ENCODE data around the gene SHISAL2B.
A peak's percentile ranks its signal among the peaks of the same experiment; 100 is the strongest.

The SHISAL2B gene

DNA sequence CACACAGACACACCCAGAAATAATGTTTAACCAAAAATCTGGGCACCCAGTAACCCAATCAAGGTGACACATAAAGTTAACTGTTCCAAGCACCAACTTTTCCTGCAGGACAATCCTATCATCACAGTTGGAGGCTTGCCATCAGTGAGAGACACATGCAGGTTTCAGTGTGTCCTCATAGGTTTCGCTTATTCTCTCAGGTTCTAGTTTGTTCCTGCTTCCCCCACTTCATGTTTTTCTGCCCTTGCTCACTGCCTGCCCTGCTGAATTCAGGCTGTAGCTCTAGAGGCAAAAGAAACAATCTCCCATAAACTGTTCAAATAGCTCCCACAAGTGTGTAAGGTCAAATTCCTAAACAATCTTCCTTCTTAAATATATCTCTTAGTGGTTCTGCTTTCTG, 20.0 kb upstream of the SHISAL2B start:
- H3K4me2 ChIP-seq (ENCODE audit: insufficient read depth, low read length, poor library complexity, severe bottlenecking) = no peak overlapping the region
- no peak overlapping the region for H3K9ac ChIP-seq (ENCODE audit: low read depth, low read length, poor library complexity)
- H3K4me3 ChIP-seq (ENCODE audit: low read length in 2 of 2) = no peak overlapping the region
- no peaks in the 10 kb centered on the region for H3K36me3 ChIP-seq (replicated peaks in 1 of 2; ENCODE audit: control insufficient read depth in 2 of 2, insufficient read depth in 2 of 2, low read length in 2 of 2)
- no peak overlapping the region for H3K27ac ChIP-seq (replicated peaks; ENCODE audit: low read length)
- peaks cover 0 to 7% (median 2%) of the 10 kb centered on the region in 3 experiments for H3K27me3 ChIP-seq (ENCODE audit: control insufficient read depth in 3 of 3, insufficient read depth in 3 of 3, low read depth in 1 of 3, low read length in 3 of 3)
- H2AK5ac ChIP-seq (ENCODE audit: low read depth, low read length) = no peak overlapping the region
- no peak overlapping the region for H3K23ac ChIP-seq (ENCODE audit: low read depth, low read length, poor library complexity)
- H2BK15ac ChIP-seq (ENCODE audit: low read length) = no peak overlapping the region
- no peak overlapping the region for H4K8ac ChIP-seq (ENCODE audit: low read depth, low read length)
- H3K4me1 ChIP-seq (ENCODE audit: control insufficient read depth in 2 of 2, insufficient read depth in 1 of 2, low read depth in 1 of 2, low read length in 2 of 2) = peaks cover 0 to 2% of the 10 kb centered on the region in 2 donors
- H3K14ac ChIP-seq (ENCODE audit: low read length) = no peak overlapping the region
- no peak overlapping the region for H4K91ac ChIP-seq (ENCODE audit: low read depth, low read length, poor library complexity)
- no peaks in the 10 kb centered on the region for H3K79me1 ChIP-seq (ENCODE audit: low read depth, low read length)
- no peak overlapping the region for H2BK120ac ChIP-seq (ENCODE audit: low read depth, low read length)
- no peak overlapping the region for H2BK12ac ChIP-seq (ENCODE audit: low read length)
- H3K9me3 ChIP-seq (replicated peaks in 1 of 2; ENCODE audit: control insufficient read depth in 2 of 2, insufficient read depth in 1 of 2, low read depth in 1 of 2, low read length in 2 of 2) = peaks cover 0 to 3% of the 10 kb centered on the region in 2 donors
- no peak overlapping the region for H2AFZ ChIP-seq (ENCODE audit: low read length)
- DNase-seq (ENCODE audit: low spot score) = no peak
- H3K4ac ChIP-seq (ENCODE audit: low read length) = no peak overlapping the region
- H3K18ac ChIP-seq (ENCODE audit: low read length) = no peak overlapping the region
- H2BK5ac ChIP-seq (ENCODE audit: low read length) = no peak overlapping the region
- no CpG with 5 or more reads among the region's 1 CpG for WGBS, 2 donors (ENCODE audit: extremely low coverage in 2 of 2, insufficient read length in 2 of 2, insufficient replicate concordance in 1 of 2)

DNA sequence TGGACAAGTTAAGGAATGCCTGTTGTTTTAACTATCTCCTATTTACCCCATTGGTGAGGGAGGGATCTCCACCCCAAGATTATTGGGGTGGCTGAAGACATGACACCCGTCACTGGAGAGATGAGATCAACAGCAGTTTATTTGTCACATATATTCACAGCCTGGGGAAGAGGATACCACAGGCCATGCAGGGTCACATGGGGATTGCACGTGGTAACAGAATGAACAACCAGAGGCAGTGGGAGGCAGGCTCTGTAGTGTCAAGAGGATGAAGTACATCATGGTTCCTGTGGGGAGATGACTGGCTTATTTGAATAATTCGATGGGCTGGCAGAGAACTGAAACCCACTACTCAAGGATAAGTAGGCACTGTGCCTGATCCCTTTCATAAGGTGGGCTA, 18.6 kb upstream of the SHISAL2B start:
- Histone ChIP-seq H2BK12ac (ENCODE audit: low read length) (no peak overlapping the region), H3K4me1 (ENCODE audit: control insufficient read depth in 2 of 2, insufficient read depth in 1 of 2, low read depth in 1 of 2, low read length in 2 of 2) (no peaks in the 10 kb centered on the region), H3K18ac (ENCODE audit: low read length) (no peak overlapping the region), H2BK120ac (ENCODE audit: low read depth, low read length) (no peak overlapping the region), H3K9ac (ENCODE audit: low read depth, low read length, poor library complexity) (no peak overlapping the region), H3K79me1 (ENCODE audit: low read depth, low read length) (no peaks in the 10 kb centered on the region), H4K8ac (ENCODE audit: low read depth, low read length) (no peak overlapping the region), H3K9me3 (replicated peaks in 1 of 2; ENCODE audit: control insufficient read depth in 2 of 2, insufficient read depth in 1 of 2, low read depth in 1 of 2, low read length in 2 of 2) (peaks cover 0 to 3% of the 10 kb centered on the region in 2 donors), H3K4me3 (ENCODE audit: low read length in 2 of 2) (no peak overlapping the region), H4K91ac (ENCODE audit: low read depth, low read length, poor library complexity) (no peak overlapping the region), H2AFZ (ENCODE audit: low read length) (no peak overlapping the region), H3K27ac (replicated peaks; ENCODE audit: low read length) (no peak overlapping the region), H2BK5ac (ENCODE audit: low read length) (no peak overlapping the region), H2AK5ac (ENCODE audit: low read depth, low read length) (peak overlapping the region; percentile 34), H3K4ac (ENCODE audit: low read length) (no peak overlapping the region), H3K14ac (ENCODE audit: low read length) (no peak overlapping the region), H2BK15ac (ENCODE audit: low read length) (no peak overlapping the region), H3K23ac (ENCODE audit: low read depth, low read length, poor library complexity) (no peak overlapping the region), H3K27me3 (ENCODE audit: control insufficient read depth in 3 of 3, insufficient read depth in 3 of 3, low read depth in 1 of 3, low read length in 3 of 3) (peaks cover 0 to 7% (median 2%) of the 10 kb centered on the region in 3 experiments), H3K4me2 (ENCODE audit: insufficient read depth, low read length, poor library complexity, severe bottlenecking) (no peak overlapping the region), H3K36me3 (replicated peaks in 1 of 2; ENCODE audit: control insufficient read depth in 2 of 2, insufficient read depth in 2 of 2, low read length in 2 of 2) (no peaks in the 10 kb centered on the region)
- DNase-seq (ENCODE audit: low spot score) = no peak
- WGBS, 2 donors (ENCODE audit: extremely low coverage in 2 of 2, insufficient read length in 2 of 2, insufficient replicate concordance in 1 of 2) = no CpG with 5 or more reads among the region's 3 CpGs

DNA sequence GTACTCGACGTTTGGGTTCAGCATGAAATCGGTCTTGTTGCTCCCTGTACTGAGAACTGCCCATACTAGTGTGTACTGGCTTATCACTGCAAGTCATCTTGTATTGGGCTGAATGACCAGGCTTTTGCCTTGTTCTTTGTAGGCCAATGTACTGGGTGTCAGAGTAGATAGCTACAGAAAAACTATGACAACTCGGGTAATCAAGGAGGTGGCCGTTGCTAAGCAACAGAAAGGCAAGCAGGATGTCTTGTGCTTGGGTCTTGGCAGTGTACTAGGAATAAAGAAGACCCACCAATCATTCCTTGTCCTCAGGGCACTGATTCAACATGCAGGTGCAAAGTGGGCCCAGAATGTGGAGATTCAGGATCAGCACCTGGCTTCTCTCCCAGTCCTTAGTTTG, 11.9 kb upstream of the SHISAL2B start:
- H2BK12ac ChIP-seq (ENCODE audit: low read length) = no peak overlapping the region
- H2AFZ ChIP-seq (ENCODE audit: low read length) = no peak overlapping the region
- WGBS, 2 donors (ENCODE audit: extremely low coverage in 2 of 2, insufficient read length in 2 of 2, insufficient replicate concordance in 1 of 2) = no CpG with 5 or more reads among the region's 5 CpGs
- H3K36me3 ChIP-seq (replicated peaks in 1 of 2; ENCODE audit: control insufficient read depth in 2 of 2, insufficient read depth in 2 of 2, low read length in 2 of 2) = no peaks in the 10 kb centered on the region
- H3K27me3 ChIP-seq (ENCODE audit: control insufficient read depth in 3 of 3, insufficient read depth in 3 of 3, low read depth in 1 of 3, low read length in 3 of 3) = peaks cover 0 to 6% (median 0%) of the 10 kb centered on the region in 3 experiments
- H2BK120ac ChIP-seq (ENCODE audit: low read depth, low read length) = no peak overlapping the region
- no peak overlapping the region for H4K91ac ChIP-seq (ENCODE audit: low read depth, low read length, poor library complexity)
- no peaks in the 10 kb centered on the region for H3K79me1 ChIP-seq (ENCODE audit: low read depth, low read length)
- H3K4me3 ChIP-seq (ENCODE audit: low read length in 2 of 2) = no peak overlapping the region
- no peak overlapping the region for H3K23ac ChIP-seq (ENCODE audit: low read depth, low read length, poor library complexity)
- no peak overlapping the region for H3K14ac ChIP-seq (ENCODE audit: low read length)
- H3K9ac ChIP-seq (ENCODE audit: low read depth, low read length, poor library complexity) = no peak overlapping the region
- no peak for DNase-seq (ENCODE audit: low spot score)
- H3K4ac ChIP-seq (ENCODE audit: low read length) = no peak overlapping the region
- H3K4me1 ChIP-seq (ENCODE audit: control insufficient read depth in 2 of 2, insufficient read depth in 1 of 2, low read depth in 1 of 2, low read length in 2 of 2) = no peaks in the 10 kb centered on the region
- no peak overlapping the region for H4K8ac ChIP-seq (ENCODE audit: low read depth, low read length)
- H2BK5ac ChIP-seq (ENCODE audit: low read length) = no peak overlapping the region
- H2BK15ac ChIP-seq (ENCODE audit: low read length) = no peak overlapping the region
- no peak overlapping the region for H3K18ac ChIP-seq (ENCODE audit: low read length)
- no peak overlapping the region for H3K27ac ChIP-seq (replicated peaks; ENCODE audit: low read length)
- no peak overlapping the region for H2AK5ac ChIP-seq (ENCODE audit: low read depth, low read length)
- H3K4me2 ChIP-seq (ENCODE audit: insufficient read depth, low read length, poor library complexity, severe bottlenecking) = no peak overlapping the region
- H3K9me3 ChIP-seq (replicated peaks in 1 of 2; ENCODE audit: control insufficient read depth in 2 of 2, insufficient read depth in 1 of 2, low read depth in 1 of 2, low read length in 2 of 2) = no peaks in the 10 kb centered on the region

DNA sequence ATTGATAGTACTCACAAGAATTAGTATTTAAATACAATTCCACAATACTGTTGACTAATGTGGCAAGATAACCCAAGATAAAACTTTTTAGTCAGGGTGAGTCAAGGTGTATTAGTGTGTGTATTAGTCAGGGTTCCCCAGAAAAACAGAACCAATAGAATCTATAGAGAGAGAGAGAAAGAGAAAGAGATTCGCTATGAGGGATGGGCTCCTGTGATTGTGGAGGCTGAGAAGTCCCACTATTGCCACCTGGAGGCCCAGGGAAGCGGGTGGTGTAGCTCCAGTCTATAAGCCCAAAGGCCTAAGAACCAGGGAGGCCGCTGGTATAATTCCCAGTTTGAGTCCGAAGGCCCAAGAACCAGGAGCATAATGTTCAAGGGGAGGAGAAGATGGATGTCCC, 10.0 kb upstream of the SHISAL2B start:
- Histone ChIP-seq H4K8ac (ENCODE audit: low read depth, low read length) (no peak overlapping the region), H2BK120ac (ENCODE audit: low read depth, low read length) (no peak overlapping the region), H4K91ac (ENCODE audit: low read depth, low read length, poor library complexity) (no peak overlapping the region), H3K23ac (ENCODE audit: low read depth, low read length, poor library complexity) (no peak overlapping the region), H3K4me3 (ENCODE audit: low read length in 2 of 2) (no peak overlapping the region), H3K27ac (replicated peaks; ENCODE audit: low read length) (no peak overlapping the region), H2BK12ac (ENCODE audit: low read length) (no peak overlapping the region), H2BK15ac (ENCODE audit: low read length) (no peak overlapping the region), H3K27me3 (ENCODE audit: control insufficient read depth in 3 of 3, insufficient read depth in 3 of 3, low read depth in 1 of 3, low read length in 3 of 3) (peaks cover 0 to 18% (median 0%) of the 10 kb centered on the region in 3 experiments), H3K36me3 (replicated peaks in 1 of 2; ENCODE audit: control insufficient read depth in 2 of 2, insufficient read depth in 2 of 2, low read length in 2 of 2) (no peaks in the 10 kb centered on the region), H3K79me1 (ENCODE audit: low read depth, low read length) (no peaks in the 10 kb centered on the region), H3K9me3 (replicated peaks in 1 of 2; ENCODE audit: control insufficient read depth in 2 of 2, insufficient read depth in 1 of 2, low read depth in 1 of 2, low read length in 2 of 2) (no peaks in the 10 kb centered on the region), H3K4me2 (ENCODE audit: insufficient read depth, low read length, poor library complexity, severe bottlenecking) (no peak overlapping the region), H3K4ac (ENCODE audit: low read length) (no peak overlapping the region), H3K14ac (ENCODE audit: low read length) (no peak overlapping the region), H3K4me1 (ENCODE audit: control insufficient read depth in 2 of 2, insufficient read depth in 1 of 2, low read depth in 1 of 2, low read length in 2 of 2) (no peaks in the 10 kb centered on the region), H3K9ac (ENCODE audit: low read depth, low read length, poor library complexity) (no peak overlapping the region), H2BK5ac (ENCODE audit: low read length) (no peak overlapping the region), H2AK5ac (ENCODE audit: low read depth, low read length) (no peak overlapping the region), H3K18ac (ENCODE audit: low read length) (no peak overlapping the region), H2AFZ (ENCODE audit: low read length) (no peak overlapping the region)
- WGBS, 2 donors (ENCODE audit: extremely low coverage in 2 of 2, insufficient read length in 2 of 2, insufficient replicate concordance in 1 of 2) = no CpG with 5 or more reads among the region's 4 CpGs
- no peak for DNase-seq (ENCODE audit: low spot score)

Data from neuronal stem cell (in vitro differentiated cells).